ENCODE results near the gene TUBD1.

TUBD1 gene

GRCh38 chr17:59814685-59815084 is 78.1 kb downstream of the TUBD1 start:
- DNase-seq, result no peak

- no peak for DNase-seq
Observed at GRCh38 chr17:59814276-59814675, 78.5 kb downstream of the TUBD1 start.

- DNase-seq, result no peak
Observed at GRCh38 chr17:59812139-59812538, 80.6 kb downstream of the TUBD1 start.

GRCh38 chr17:59811209-59811608 is 81.5 kb downstream of the TUBD1 start:
- no peak for DNase-seq

GRCh38 chr17:59810894-59811153 is 81.9 kb downstream of the TUBD1 start:
- no peak for DNase-seq

Measured in CD4-positive, alpha-beta T cell treated with Interleukin-4 for 1 hour (primary cell).